GM23338 (cell line): ENCODE results near the gene TCEA2. TPM values are rescaled to one million over a fixed set of nuclear protein-coding genes. Genes with fewer than 3 reads are reported as not detected.

ENCODE experiments used
- ATAC-seq: fragments of 200-7000 bp; cut with Tn5 transposase; 3 replicates; pipeline ENCODE4 v1.9.1; 2020
- DNase-seq: peaks from one replicate; pipeline ENCODE4 v3.0.0-alpha.2; 2015; ENCODE audit warnings: low spot score
- H2AFZ ChIP-seq: fragments of 200-600 bp; sonication (generic); 2 replicates; pipeline ENCODE4 v1.8.0; 2016; ENCODE audit warnings: antibody characterized with exemption, mild to moderate bottlenecking, moderate library complexity
- H3F3A ChIP-seq: fragments of 200-600 bp; sonication (generic); replicated peaks from 2 replicates; pipeline ENCODE4 v1.8.0; 2017; ENCODE audit warnings: antibody characterized with exemption, mixed run types, low read depth
- H3K27ac ChIP-seq: fragments of 200-600 bp; sonication (generic); 2 replicates; pipeline ENCODE4 v1.6.1; 2016; ENCODE audit warnings: low read depth
- H3K27me3 ChIP-seq: fragments of 200-600 bp; sonication (generic); 2 replicates; pipeline ENCODE4 v1.8.0; 2016; ENCODE audit warnings: mild to moderate bottlenecking, mixed run types, moderate library complexity; ENCODE audit not compliant: insufficient read depth
- H3K36me3 ChIP-seq: fragments of 200-600 bp; sonication (generic); 2 replicates; pipeline ENCODE4 v1.8.0; 2016; ENCODE audit warnings: mild to moderate bottlenecking; ENCODE audit not compliant: insufficient read depth
- H3K4me1 ChIP-seq: fragments of 200-600 bp; sonication (generic); 2 replicates; pipeline ENCODE4 v1.8.0; 2016; ENCODE audit warnings: mild to moderate bottlenecking, moderate library complexity; ENCODE audit not compliant: insufficient read depth
- H3K4me2 ChIP-seq: fragments of 200-600 bp; sonication (generic); 2 replicates; pipeline ENCODE4 v1.7.1; 2017; ENCODE audit warnings: mixed run types
- H3K4me3 ChIP-seq: fragments of 200-600 bp; sonication (generic); 2 replicates; pipeline ENCODE4 v1.6.1; 2016; ENCODE audit warnings: mixed run types
- H3K79me2 ChIP-seq: fragments of 200-600 bp; sonication (generic); replicated peaks from 2 replicates; pipeline ENCODE4 v1.8.0; 2017; ENCODE audit warnings: mild to moderate bottlenecking; ENCODE audit not compliant: insufficient read depth
- H3K9me2 ChIP-seq: fragments of 200-600 bp; sonication (generic); 2 replicates; pipeline ENCODE4 v1.8.0; 2017; ENCODE audit not compliant: insufficient read depth
- H4K20me1 ChIP-seq: fragments of 200-600 bp; sonication (generic); replicated peaks from 2 replicates; pipeline ENCODE4 v1.8.0; 2017; ENCODE audit warnings: mild to moderate bottlenecking; ENCODE audit not compliant: insufficient read depth
- H3K27ac Mint-ChIP-seq: 2 replicates; pipeline ENCODE4 v1.8.0; 2020; ENCODE audit warnings: inconsistent platforms, mild to moderate bottlenecking, moderate library complexity, mixed read lengths
- H3K27me3 Mint-ChIP-seq: 3 replicates; pipeline ENCODE4 v1.8.0; 2022; ENCODE audit warnings: low read depth, mild to moderate bottlenecking, moderate library complexity, mixed read lengths, inconsistent platforms; ENCODE audit not compliant: insufficient read depth, poor library complexity
- H3K36me3 Mint-ChIP-seq: 3 replicates; pipeline ENCODE4 v1.8.0; 2021; ENCODE audit warnings: low read depth, mild to moderate bottlenecking, inconsistent platforms, moderate library complexity, mixed read lengths
- H3K4me1 Mint-ChIP-seq: 3 replicates; pipeline ENCODE4 v1.8.0; 2020; ENCODE audit warnings: mild to moderate bottlenecking, inconsistent platforms, mixed read lengths
- H3K4me3 Mint-ChIP-seq: 3 replicates; pipeline ENCODE4 v1.8.0; 2021; ENCODE audit warnings: moderate library complexity, mild to moderate bottlenecking, inconsistent platforms, mixed read lengths
- H3K9me3 Mint-ChIP-seq: 3 replicates; pipeline ENCODE4 v1.8.0; 2020; ENCODE audit warnings: moderate library complexity, mild to moderate bottlenecking, inconsistent platforms, mixed read lengths
- CTCF ChIP-seq, 2 experiments: fragments of 200-600 bp in 1 of 2; sonication (generic) in 1 of 2; conservative IDR thresholded peaks; 2 replicates each; pipeline versions ENCODE4 v1.5.1 to v1.6.1; 2016 to 2017; ENCODE audit warnings: antibody characterized with exemption in 2 of 2, low read depth in 2 of 2, mild to moderate bottlenecking in 2 of 2, moderate library complexity in 1 of 2
- ETS1 ChIP-seq: IDR thresholded peaks from 2 replicates; pipeline ENCODE4 v1.6.1; 2016; ENCODE audit warnings: antibody characterized with exemption
- EZH2 ChIP-seq: fragments of 200-600 bp; sonication (generic); IDR thresholded peaks from one replicate; pipeline ENCODE4 v1.8.0; 2017; ENCODE audit warnings: antibody characterized with exemption, mild to moderate bottlenecking, low read depth; ENCODE audit not compliant: unreplicated experiment
- JUNB ChIP-seq: IDR thresholded peaks from one replicate; pipeline ENCODE4 v1.6.1; 2016; ENCODE audit warnings: antibody characterized with exemption; ENCODE audit not compliant: unreplicated experiment
- polyA plus RNA-seq: library from polyadenylated mRNA; unstranded; fragments of >200 nt; fragmentation: Nextera tagmentation; extraction: Ambion mirVana; gene quantifications from 2 replicates; pipeline ENCODE4 v1.2.1, GENCODE V29; 2016
- total RNA-seq: library from RNA; depleted of rRNA; stranded (reverse); fragments of >200 nt; shearing (Covaris generic); gene quantifications from 2 replicates; pipeline ENCODE4 v1.2.3, GENCODE V29; 2014

TCEA2 gene
- total and polyA plus RNA-seq, 2 experiments from 2014 or later = 21.0 to 54.4 TPM

- Histone ChIP-seq H2AFZ (peak overlapping the region; percentile 95; the same call in 1 of the 2 replicates), H3K79me2 (no peaks in the 10 kb centered on the region), H3F3A (0 out of 2 replicates have a peak, but pooled peaks cover 10% of the 10 kb centered on the region), H3K36me3 (no peaks in the 10 kb centered on the region), H3K27me3 (peaks cover 69% of the 10 kb centered on the region), H4K20me1 (no peaks in the 10 kb centered on the region), H3K4me1 (peaks cover 13% of the 10 kb centered on the region), H3K4me2 (peak overlapping the region; percentile 76), H3K9me2 (no peaks in the 10 kb centered on the region), H3K4me3 (peak overlapping the region; percentile 53), H3K27ac (no peak overlapping the region)
- Mint-ChIP-seq H3K4me3 (no peak overlapping the region), H3K27ac (no peak overlapping the region), H3K27me3 (peaks cover 70% of the 10 kb centered on the region), H3K4me1 (peaks cover 20% of the 10 kb centered on the region), H3K36me3 (no peaks in the 10 kb centered on the region; the same call in 2 of the 3 replicates), H3K9me3 (no peaks in the 10 kb centered on the region)
- DNase-seq (peak; percentile 58), ATAC-seq (peak; percentile 20)
- TF ChIP-seq EZH2 (peak; percentile 48), JUNB (no peak)
Observed at GRCh38 chr20:64048402-64049044, 14.5 kb upstream of the TCEA2 start.

- peaks cover 25% of the 10 kb centered on the region for H3K4me1 Mint-ChIP-seq
- H3K4me3 Mint-ChIP-seq = peak within 1 kb of the TSS; percentile 54
- Histone ChIP-seq H3K4me1 (peaks cover 16% of the 10 kb centered on the region), H3K79me2 (no peaks in the 10 kb centered on the region), H2AFZ (no peak within 1 kb of the TSS), H3K4me3 (peak within 1 kb of the TSS; percentile 53), H3K27me3 (peaks cover 62% of the 10 kb centered on the region), H3K27ac (no peak within 1 kb of the TSS), H3K9me2 (no peaks in the 10 kb centered on the region), H3K36me3 (no peaks in the 10 kb centered on the region), H4K20me1 (no peaks in the 10 kb centered on the region), H3F3A (0 out of 2 replicates have a peak, but pooled peaks cover 10% of the 10 kb centered on the region), H3K4me2 (peak within 1 kb of the TSS; percentile 76; the same call in 1 of the 2 replicates)
- H3K36me3 Mint-ChIP-seq = no peaks in the 10 kb centered on the region
- no peak within 1 kb of the TSS for H3K27ac Mint-ChIP-seq
- ATAC-seq = peak; percentile 9
- peaks cover 68% of the 10 kb centered on the region for H3K27me3 Mint-ChIP-seq
- peak; percentile 76 for DNase-seq
- no peaks in the 10 kb centered on the region for H3K9me3 Mint-ChIP-seq
- 0 out of 4 replicates have a peak, but pooled peaks of 1 of the 2 experiments have one; percentile 6 for TF ChIP-seq CTCF (conservative IDR thresholded peaks at IDR 0.05; ENCODE audit: low read depth in 2 of 2)
- TF ChIP-seq ETS1 = no peak
Observed at GRCh38 chr20:64049060-64049877, 13.7 kb upstream of the TCEA2 start, which contains the start of gene SOX18. SOX18 (minus strand) TSS chr20:64049639; CDS start chr20:64049516, 123 bp downstream.
